Lower leg skin (tissue), 4 donors: ENCODE measurements around the gene TAGAP. TPM values are rescaled to one million over a fixed set of nuclear protein-coding genes. Genes with fewer than 3 reads are reported as not detected.
"Not testable (repeated sequence)": the region's sequence is repeated elsewhere in the genome, so short reads cannot be mapped to it uniquely, and the experiment has no call there.

Source experiments
- DNase-seq, 2 donors: peaks; one replicate each; pipeline ENCODE4 v3.0.0-alpha.2; 2019; ENCODE audit warnings: low spot score in 2 of 2
- H3K4me3 ChIP-seq: fragments of 200-600 bp; sonication (generic); 2 replicates; pipeline ENCODE4 v1.5.1; 2017; ENCODE audit warnings: mild to moderate bottlenecking, low read depth; ENCODE audit not compliant: poor library complexity, severe bottlenecking
- POLR2A ChIP-seq, 2 donors: fragments of 450-650 bp; IDR thresholded peaks; one replicate each; pipeline ENCODE4 v1.6.1; 2016 to 2017; ENCODE audit warnings: antibody characterized with exemption in 2 of 2, mild to moderate bottlenecking in 1 of 2, moderate library complexity in 1 of 2
- WGBS, 2 donors: methylation state at CpG; one replicate each; pipeline ENCODE4 v1.1.5; 2018; 5-methylcytosine and 5-hydroxymethylcytosine counted together
- intact Hi-C: fragments of 100-400 bp; cut with DNase I; formaldehyde crosslinking; loops from one replicate; pipeline ENCODE4 v1.15.0; 2023; ENCODE audit warnings: low total_unique reads
- total RNA-seq, 4 donors: library from RNA; depleted of rRNA; stranded (reverse); fragments of >200 nt; gene quantifications; one replicate each; pipeline ENCODE4 v1.1.0, GENCODE V29; 2016
- TF ChIP-seq, protein P1 (sequence below), 3 donors: fragments of 450-650 bp; IDR thresholded peaks; one replicate each; pipeline ENCODE4 v1.5.1; 2016; ENCODE audit warnings: antibody characterized with exemption in 3 of 3, mild to moderate bottlenecking in 3 of 3, moderate library complexity in 2 of 3

TAGAP gene
- total RNA-seq, 4 donors from 2014 or later = 1.1 to 2.7 (median 1.9) TPM

DNA sequence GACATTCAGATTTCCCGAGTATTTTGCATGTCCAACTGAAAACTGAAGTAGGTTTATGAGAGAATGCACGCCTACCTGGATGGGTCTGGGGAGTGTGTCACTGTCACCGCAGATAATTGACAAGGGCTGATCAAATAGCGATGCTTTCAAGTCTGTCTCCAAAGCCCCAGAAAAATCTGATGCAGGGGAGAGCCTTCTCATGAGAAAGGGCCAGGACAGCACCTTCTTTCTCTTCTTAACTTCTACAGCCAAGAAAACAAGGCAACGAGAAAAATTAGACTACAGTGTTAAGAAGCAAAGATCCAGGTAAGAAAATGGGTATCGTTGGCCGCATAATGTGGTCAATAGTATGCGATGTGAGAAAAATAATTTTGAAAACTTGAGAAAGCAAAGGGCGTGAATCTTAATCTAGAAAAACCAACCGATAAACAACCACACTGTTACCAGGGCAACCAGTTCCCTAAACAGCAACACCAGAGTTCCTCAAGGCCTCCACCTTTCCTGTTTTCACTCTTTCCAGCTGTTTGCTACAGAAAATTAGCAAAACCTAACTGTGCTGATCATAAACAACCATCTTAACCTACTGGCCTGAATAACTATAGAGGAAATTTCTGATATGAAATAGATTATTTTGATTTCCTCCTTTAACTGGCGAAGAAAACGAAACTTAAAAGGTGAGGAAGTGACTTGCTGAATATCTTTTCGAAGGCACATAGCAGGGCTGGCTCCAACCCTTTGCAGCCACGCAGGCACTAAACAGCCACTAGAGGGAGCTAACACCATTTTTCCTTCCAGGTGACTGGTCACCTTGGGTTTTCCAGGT lies 2.6 kb downstream of the TAGAP start:
- TF ChIP-seq POLR2A (IDR thresholded peaks at IDR 0.05) = no peak
- TF ChIP-seq, protein P1, sequence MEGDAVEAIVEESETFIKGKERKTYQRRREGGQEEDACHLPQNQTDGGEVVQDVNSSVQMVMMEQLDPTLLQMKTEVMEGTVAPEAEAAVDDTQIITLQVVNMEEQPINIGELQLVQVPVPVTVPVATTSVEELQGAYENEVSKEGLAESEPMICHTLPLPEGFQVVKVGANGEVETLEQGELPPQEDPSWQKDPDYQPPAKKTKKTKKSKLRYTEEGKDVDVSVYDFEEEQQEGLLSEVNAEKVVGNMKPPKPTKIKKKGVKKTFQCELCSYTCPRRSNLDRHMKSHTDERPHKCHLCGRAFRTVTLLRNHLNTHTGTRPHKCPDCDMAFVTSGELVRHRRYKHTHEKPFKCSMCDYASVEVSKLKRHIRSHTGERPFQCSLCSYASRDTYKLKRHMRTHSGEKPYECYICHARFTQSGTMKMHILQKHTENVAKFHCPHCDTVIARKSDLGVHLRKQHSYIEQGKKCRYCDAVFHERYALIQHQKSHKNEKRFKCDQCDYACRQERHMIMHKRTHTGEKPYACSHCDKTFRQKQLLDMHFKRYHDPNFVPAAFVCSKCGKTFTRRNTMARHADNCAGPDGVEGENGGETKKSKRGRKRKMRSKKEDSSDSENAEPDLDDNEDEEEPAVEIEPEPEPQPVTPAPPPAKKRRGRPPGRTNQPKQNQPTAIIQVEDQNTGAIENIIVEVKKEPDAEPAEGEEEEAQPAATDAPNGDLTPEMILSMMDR (IDR thresholded peaks at IDR 0.05) = peak in 1 of 3 donors; percentile 63
- WGBS, 2 donors = 46 to 51% methylated on average over 14 of the region's 14 CpGs
- H3K4me3 ChIP-seq = no peak overlapping the region
- intact Hi-C loops = no loop called here
- DNase-seq = peak in 1 of 2 donors; percentile 89

DNA sequence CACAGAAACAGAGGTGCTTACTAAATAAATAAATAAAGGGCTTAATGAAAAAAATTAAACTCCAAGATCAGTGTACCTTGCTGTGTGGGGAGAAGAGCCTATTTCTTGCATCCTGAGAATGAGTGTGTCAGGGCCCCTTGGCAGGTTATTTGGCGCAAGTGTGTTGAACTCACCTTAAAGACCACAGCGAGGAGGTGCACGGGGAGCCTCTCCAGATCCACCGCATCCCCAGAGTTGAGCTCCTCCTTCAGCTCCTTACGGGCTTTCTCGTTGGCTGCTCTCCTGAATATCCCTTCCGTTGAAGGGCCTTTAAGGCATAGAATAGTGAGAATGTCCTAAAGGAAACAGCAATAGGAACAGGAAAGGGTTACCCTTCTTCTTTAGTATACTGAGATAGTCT lies 3.6 kb downstream of the TAGAP start:
- H3K4me3 ChIP-seq = no peak overlapping the region
- WGBS, 2 donors = 89 to 93% methylated on average over 7 of the region's 7 CpGs
- TF ChIP-seq, protein P1 (IDR thresholded peaks at IDR 0.05) = no peak
- TF ChIP-seq POLR2A (IDR thresholded peaks at IDR 0.05) = no peak
- DNase-seq = no peak
- intact Hi-C loops = no loop called here

DNA sequence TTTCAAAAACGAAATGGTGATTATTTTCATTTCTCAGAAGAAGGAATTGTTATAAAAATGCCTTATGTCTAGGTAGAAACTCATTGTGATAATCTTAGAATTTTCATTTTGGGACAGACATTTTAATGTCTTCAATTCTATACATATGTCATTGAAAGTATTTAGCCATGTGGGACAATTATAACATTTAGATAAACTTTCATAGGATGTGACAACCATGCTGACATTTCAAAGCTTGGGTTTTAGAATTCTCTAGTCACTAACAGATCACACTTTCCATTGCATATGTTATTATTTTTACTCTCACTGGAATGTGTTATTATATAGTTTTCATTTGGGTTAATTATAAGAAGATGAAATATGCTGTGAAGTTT lies 4.9 kb downstream of the TAGAP start:
- no peak overlapping the region for H3K4me3 ChIP-seq
- TF ChIP-seq, protein P1 (IDR thresholded peaks at IDR 0.05) = no peak
- no peak for TF ChIP-seq POLR2A (IDR thresholded peaks at IDR 0.05)
- no peak for DNase-seq
- intact Hi-C loops = no loop called here
- 51 to 74% methylated on average over 1 of the region's 1 CpG for WGBS, 2 donors

DNA sequence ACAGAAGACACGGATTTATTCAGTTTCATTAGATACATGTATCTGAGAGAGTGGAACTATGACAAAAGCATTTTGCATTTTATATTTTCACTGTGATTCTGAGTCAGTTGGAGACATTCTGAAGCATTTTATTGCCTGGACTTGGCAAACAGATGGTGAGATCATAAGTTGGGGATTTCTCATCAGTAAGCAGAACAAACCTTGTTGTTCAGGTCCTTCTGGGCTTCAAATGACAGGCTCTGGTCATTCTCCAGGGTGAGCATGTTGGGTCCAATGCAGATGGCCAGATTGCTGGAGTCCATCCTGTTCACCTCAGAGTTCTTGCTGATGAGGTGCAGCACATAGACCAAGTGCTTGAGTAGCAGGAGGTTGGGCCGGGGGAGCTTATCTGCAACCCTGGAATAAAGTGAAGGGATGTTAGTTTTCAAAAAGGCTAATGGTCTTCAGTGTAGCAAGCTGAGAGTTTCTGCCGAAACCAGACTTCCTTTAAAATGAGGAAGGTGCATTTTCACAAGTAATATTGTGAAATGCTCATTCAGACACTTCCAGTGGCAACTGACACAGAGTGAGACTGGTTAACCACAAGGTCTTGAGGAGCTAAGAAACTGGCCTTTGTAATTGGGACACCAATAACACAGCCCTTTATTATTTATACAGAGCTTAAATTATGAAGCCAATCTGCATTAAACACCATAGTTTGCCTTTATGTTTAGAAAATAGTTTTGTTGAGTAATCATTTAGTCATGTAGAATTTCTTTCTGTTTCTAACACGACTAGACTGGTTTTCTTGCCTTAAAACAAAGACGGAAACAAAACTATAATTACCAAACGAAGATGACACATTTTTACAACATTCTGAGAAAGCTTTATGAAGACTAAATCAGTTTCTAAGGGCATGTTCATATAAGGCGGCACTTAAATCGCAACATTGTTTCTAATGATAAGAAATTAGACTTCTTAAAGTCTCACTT lies 5.6 kb downstream of the TAGAP start:
- WGBS, 2 donors = 43 to 52% methylated on average over 8 of the region's 8 CpGs
- intact Hi-C loops = no loop called here
- TF ChIP-seq POLR2A (IDR thresholded peaks at IDR 0.05) = no peak
- TF ChIP-seq, protein P1 (IDR thresholded peaks at IDR 0.05) = no peak
- no peak overlapping the region for H3K4me3 ChIP-seq
- no peak for DNase-seq

DNA sequence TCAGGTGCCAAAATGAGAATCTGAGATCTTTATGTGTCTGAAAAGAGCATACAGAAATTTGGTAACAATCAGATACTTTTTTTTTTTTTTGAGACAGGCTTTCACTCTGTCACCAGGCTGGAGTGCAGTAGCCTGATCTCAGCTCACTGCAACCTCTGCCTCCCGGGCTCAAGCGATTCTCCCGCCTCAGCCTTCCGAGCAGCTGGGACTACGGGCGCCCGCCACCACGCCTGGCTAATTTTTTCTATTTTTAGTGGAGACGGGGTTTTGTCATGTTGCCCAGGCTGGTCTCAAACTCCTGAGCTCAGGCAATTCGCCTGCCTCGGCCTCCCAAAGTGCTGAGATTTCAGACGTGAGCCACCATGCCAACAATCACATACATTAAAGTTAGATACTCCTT lies 6.5 kb downstream of the TAGAP start:
- DNase-seq = not testable (repeated sequence)
- 41 to 54% methylated on average over 12 of the region's 12 CpGs for WGBS, 2 donors

DNA sequence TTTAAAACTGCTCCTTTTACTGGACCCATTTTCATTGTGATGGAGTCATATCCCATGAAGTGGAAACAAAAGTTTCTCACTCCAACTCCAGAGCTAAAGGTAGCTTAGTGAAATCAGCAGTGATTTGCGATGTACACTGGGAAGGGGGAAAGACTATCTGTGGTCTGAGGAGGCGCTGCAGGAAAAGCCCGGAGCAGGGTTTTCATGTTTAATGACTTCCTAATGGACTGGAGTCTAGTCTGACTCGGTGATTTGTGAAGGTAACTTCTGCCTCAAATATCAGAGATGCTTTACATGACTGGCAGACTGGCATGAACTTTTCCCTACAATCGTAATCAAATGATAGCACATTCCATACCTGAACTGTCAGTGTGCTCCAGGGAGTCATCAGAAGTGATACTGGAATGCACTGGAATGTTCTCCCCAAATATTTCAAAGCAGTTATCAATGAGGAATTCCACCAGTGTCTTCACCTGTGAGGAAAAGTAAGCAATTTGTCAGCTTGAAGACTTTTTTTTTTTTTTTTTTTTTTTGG lies 7.0 kb downstream of the TAGAP start:
- TF ChIP-seq POLR2A (IDR thresholded peaks at IDR 0.05) = no peak
- TF ChIP-seq, protein P1 (IDR thresholded peaks at IDR 0.05) = no peak
- no peak overlapping the region for H3K4me3 ChIP-seq
- 66 to 71% methylated on average over 5 of the region's 5 CpGs for WGBS, 2 donors
- intact Hi-C loops = no loop called here
- DNase-seq = no peak

More for the DNA sequence above, 6.5 kb downstream of the TAGAP start:
- intact Hi-C loops, H3K4me3 ChIP-seq: not testable (repeated sequence)
